Fibroblast of lung (primary cell): ENCODE measurements around the gene ZSWIM6. TPM values are rescaled to one million over a fixed set of nuclear protein-coding genes. Genes with fewer than 3 reads are reported as not detected.

Source experiments
- DNase-seq, 2 donors: peaks; one replicate each; pipeline versions ENCODE4 v3.0.0 to v3.0.0-alpha.2; 2010; ENCODE audit warnings: low read depth in 2 of 2
- H2AFZ ChIP-seq: 2 replicates; pipeline ENCODE4 v1.5.1; 2012; ENCODE audit warnings: low read length, control low read depth, inconsistent platforms
- H3K27ac ChIP-seq: 2 replicates; pipeline ENCODE4 v1.5.1; 2011; ENCODE audit warnings: low read length, control low read depth; ENCODE audit not compliant: insufficient read depth
- H3K27me3 ChIP-seq: 2 replicates; pipeline ENCODE4 v1.5.1; 2011; ENCODE audit warnings: mild to moderate bottlenecking, low read length; ENCODE audit not compliant: control insufficient read depth, insufficient read depth
- H3K36me3 ChIP-seq: 2 replicates; pipeline ENCODE4 v1.5.1; 2011; ENCODE audit warnings: low read length; ENCODE audit not compliant: control insufficient read depth, insufficient read depth
- H3K4me1 ChIP-seq: 2 replicates; pipeline ENCODE4 v1.5.1; 2011; ENCODE audit warnings: low read length; ENCODE audit not compliant: control insufficient read depth, insufficient read depth; ENCODE audit errors: extremely low read depth
- H3K4me2 ChIP-seq: 2 replicates; pipeline ENCODE4 v1.5.1; 2011; ENCODE audit warnings: low read length, control low read depth; ENCODE audit not compliant: insufficient read depth; ENCODE audit errors: extremely low read depth
- H3K4me3 ChIP-seq, 4 experiments: fragments of 200-600 bp in 1 of 4; sonication (generic) in 1 of 4; replicated peaks in 1 of 4; 2 replicates each; pipeline ENCODE4 v1.5.1; 2011 to 2016; ENCODE audit warnings: low read length in 4 of 4, low read depth in 3 of 4, mild to moderate bottlenecking in 3 of 4, control low read depth in 2 of 4, inconsistent platforms in 1 of 4, mixed read lengths in 1 of 4; ENCODE audit not compliant: insufficient read depth in 1 of 4; ENCODE audit errors: control extremely low read depth in 1 of 4
- H3K79me2 ChIP-seq: 2 replicates; pipeline ENCODE4 v1.5.1; 2012; ENCODE audit warnings: mild to moderate bottlenecking, low read length, inconsistent platforms; ENCODE audit not compliant: control insufficient read depth, insufficient read depth
- H3K9ac ChIP-seq: 2 replicates; pipeline ENCODE4 v1.5.1; 2011; ENCODE audit warnings: mild to moderate bottlenecking, low read length, control low read depth; ENCODE audit not compliant: insufficient read depth
- H3K9me3 ChIP-seq: 2 replicates; pipeline ENCODE4 v1.5.1; 2012; ENCODE audit warnings: low read depth, low read length; ENCODE audit not compliant: control insufficient read depth, insufficient read depth
- H4K20me1 ChIP-seq: 2 replicates; pipeline ENCODE4 v1.5.1; 2011; ENCODE audit warnings: low read length; ENCODE audit not compliant: control insufficient read depth, insufficient read depth; ENCODE audit errors: extremely low read depth
- CTCF ChIP-seq, 2 donors: IDR thresholded peaks in 1 of 2; conservative IDR thresholded peaks in 1 of 2; 1 replicate in 1 of 2; 2 replicates in 1 of 2; pipeline ENCODE4 v1.5.1; 2011 to 2012; ENCODE audit warnings: low read length in 2 of 2, control low read depth in 1 of 2, inconsistent platforms in 1 of 2, low read depth in 1 of 2, mild to moderate bottlenecking in 1 of 2
- EZH2 ChIP-seq: IDR thresholded peaks from 2 replicates; pipeline ENCODE4 v1.5.1; 2012; ENCODE audit warnings: low read length, control low read depth, mild to moderate bottlenecking; ENCODE audit errors: missing control alignments
- polyA plus RNA-seq, 2 donors: library from polyadenylated mRNA; depleted of rRNA in 1 of 2; stranded (reverse) in 1 of 2; unstranded in 1 of 2; fragments of >200 nt; gene quantifications; 2 replicates each; pipeline ENCODE4 v1.2.1, GENCODE V29; 2011 to 2012; ENCODE audit warnings: missing spikeins in 1 of 2
- total RNA-seq: library from RNA; depleted of rRNA; stranded (reverse); fragments of >200 nt; gene quantifications from 2 replicates; pipeline ENCODE4 v1.2.1, GENCODE V29; 2014

ZSWIM6 gene
- total and polyA plus RNA-seq, 2 donors (not counting 1 experiment from before 2014, with no cell fraction given): 23.5 to 26.6 TPM

DNA sequence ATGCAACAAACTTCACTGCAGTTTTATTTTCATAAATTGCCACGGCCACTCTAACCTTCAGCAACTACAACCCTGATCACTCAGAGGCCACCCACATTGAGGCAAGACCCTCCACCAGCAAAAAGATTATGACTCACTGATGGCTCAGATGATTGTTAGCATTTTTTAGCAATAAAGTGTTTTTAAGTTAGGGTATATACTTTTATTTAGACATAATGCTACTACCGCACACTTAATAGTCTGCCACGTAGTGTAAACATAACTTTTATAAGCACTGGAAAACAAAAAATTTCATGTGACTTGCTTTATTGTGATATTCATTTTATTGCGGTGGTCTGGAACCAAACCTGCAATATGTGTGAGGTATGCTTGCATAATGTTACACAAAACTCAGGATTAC is 257.9 kb downstream of the ZSWIM6 start:
- no peaks in the 10 kb centered on the region for H3K4me1 ChIP-seq
- no peaks in the 10 kb centered on the region for H3K79me2 ChIP-seq
- H4K20me1 ChIP-seq: no peaks in the 10 kb centered on the region
- H3K9me3 ChIP-seq: no peaks in the 10 kb centered on the region
- DNase-seq: peak in 1 of 2 donors; percentile 34
- no peak overlapping the region for H3K4me2 ChIP-seq
- H3K4me3 ChIP-seq: no peak overlapping the region
- H3K9ac ChIP-seq: no peak overlapping the region
- H3K27ac ChIP-seq: no peak overlapping the region
- H2AFZ ChIP-seq: no peak overlapping the region
- no peaks in the 10 kb centered on the region for H3K36me3 ChIP-seq
- TF ChIP-seq CTCF (conservative IDR thresholded peaks at IDR 0.05 in 1 of 2, IDR thresholded peaks at IDR 0.05 in 1 of 2; ENCODE audit: low read depth in 1 of 2, low read length in 2 of 2) (no peak), EZH2 (no peak)
- H3K27me3 ChIP-seq: peaks cover 11% of the 10 kb centered on the region

DNA sequence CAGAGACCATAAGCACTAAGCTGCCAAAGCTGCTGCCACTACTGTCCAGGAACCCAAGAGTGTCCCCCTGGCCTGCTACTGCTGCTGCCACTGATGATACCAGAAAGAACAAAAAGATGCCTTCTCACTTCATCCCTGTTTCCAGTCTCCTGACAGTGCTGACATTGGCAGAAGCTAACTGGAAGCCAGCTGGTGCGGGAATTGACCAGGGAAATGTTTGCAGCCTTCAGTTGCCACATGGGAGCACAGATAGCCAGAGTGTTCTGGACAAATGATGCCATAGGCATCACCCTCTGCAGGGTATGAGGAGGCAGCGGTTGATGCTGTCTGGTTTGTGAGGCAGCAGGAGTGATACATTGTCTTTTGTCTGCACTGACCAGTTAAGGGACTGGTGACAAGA is 258.4 kb downstream of the ZSWIM6 start:
- Histone ChIP-seq H3K27me3 (peaks cover 11% of the 10 kb centered on the region), H3K4me2 (no peak overlapping the region), H3K4me3 (no peak overlapping the region), H2AFZ (no peak overlapping the region), H3K4me1 (no peaks in the 10 kb centered on the region), H4K20me1 (no peaks in the 10 kb centered on the region), H3K79me2 (no peaks in the 10 kb centered on the region), H3K9ac (no peak overlapping the region), H3K9me3 (no peaks in the 10 kb centered on the region), H3K36me3 (no peaks in the 10 kb centered on the region), H3K27ac (no peak overlapping the region)
- TF ChIP-seq EZH2: no peak
- TF ChIP-seq CTCF (conservative IDR thresholded peaks at IDR 0.05 in 1 of 2, IDR thresholded peaks at IDR 0.05 in 1 of 2; ENCODE audit: low read depth in 1 of 2, low read length in 2 of 2): no peak
- DNase-seq: no peak

- Histone ChIP-seq H3K27ac (no peak overlapping the region), H3K36me3 (no peaks in the 10 kb centered on the region), H3K4me1 (no peaks in the 10 kb centered on the region), H3K9ac (no peak overlapping the region), H3K79me2 (no peaks in the 10 kb centered on the region), H4K20me1 (no peaks in the 10 kb centered on the region), H3K9me3 (no peaks in the 10 kb centered on the region), H3K4me3 (no peak overlapping the region), H3K27me3 (peaks cover 11% of the 10 kb centered on the region), H3K4me2 (no peak overlapping the region), H2AFZ (no peak overlapping the region)
- no peak for DNase-seq
- TF ChIP-seq EZH2 (no peak), CTCF (conservative IDR thresholded peaks at IDR 0.05 in 1 of 2, IDR thresholded peaks at IDR 0.05 in 1 of 2; ENCODE audit: low read depth in 1 of 2, low read length in 2 of 2) (no peak)
These were observed 259.8 kb downstream of the ZSWIM6 start for GRCh38 chr5:61591859-61592258.
